Glomerular visceral epithelial cell (primary cell): ENCODE data around the gene GALNTL6.
A peak's percentile ranks its signal among the peaks of the same experiment; 100 is the strongest.
"Not testable (repeated sequence)": the region's sequence is repeated elsewhere in the genome, so short reads cannot be mapped to it uniquely, and the experiment has no call there.

Source experiments
- DNase-seq: peaks from one replicate; pipeline ENCODE4 v3.0.0-alpha.2; 2016; ENCODE audit errors: extremely low spot score

Gene GALNTL6

DNA sequence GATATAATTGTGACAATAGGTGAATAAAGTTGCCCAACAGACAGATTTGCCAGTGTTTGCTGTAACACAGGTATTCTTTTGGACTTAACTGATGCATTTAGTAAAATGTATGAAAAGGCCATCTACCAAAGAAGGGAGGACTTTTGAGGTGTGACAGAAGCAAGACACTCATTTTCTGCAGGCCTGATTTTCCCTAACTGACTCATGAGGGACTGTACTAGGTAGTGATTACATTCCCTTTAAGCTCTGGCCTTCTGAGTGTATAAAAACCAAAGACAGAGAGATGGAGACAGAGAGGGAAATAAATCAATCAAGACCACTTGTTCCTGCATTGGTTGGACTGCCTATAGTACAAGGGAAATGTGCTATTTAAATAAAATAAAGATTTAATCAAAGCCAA is 1204.6 kb downstream of the GALNTL6 start:
- no peak for DNase-seq

DNA sequence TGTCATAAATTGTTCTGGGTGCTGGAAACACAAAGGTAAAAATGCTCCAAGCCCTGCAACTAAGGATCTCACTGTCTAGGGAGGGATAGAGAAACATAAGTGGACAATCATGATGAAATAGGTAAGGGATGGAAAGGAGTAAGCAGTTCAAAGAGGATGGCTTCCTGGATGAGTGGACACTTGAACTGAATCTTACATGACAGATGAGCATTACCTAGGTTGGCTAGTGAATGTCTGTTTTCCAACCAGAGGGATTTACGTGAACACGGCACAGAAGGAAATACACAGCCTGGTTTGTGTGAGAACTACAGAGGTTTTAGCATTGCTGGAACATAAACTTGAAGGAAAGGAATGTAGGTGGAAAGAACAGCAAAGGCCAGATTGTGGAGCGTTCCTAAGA is 1205.2 kb downstream of the GALNTL6 start:
- no peak for DNase-seq

DNA sequence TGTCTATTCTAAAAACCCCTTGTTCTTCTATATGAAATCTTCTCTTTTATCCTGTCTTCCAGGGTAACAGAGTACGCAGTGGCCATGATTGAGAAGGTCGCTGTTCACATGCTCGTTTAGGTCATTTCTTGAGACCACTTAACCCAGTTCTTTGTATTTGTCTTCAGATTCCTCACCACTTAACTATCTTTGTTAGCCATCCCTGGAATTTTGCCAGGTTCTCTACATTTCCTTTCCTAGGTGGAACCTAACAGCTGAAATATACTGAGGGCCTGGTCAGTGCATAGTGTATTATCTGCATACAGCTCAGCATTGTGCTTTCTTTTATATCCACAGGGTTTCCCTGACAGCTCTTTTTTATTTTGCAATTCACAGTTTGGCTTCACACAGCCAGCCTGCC is 1206.5 kb downstream of the GALNTL6 start:
- DNase-seq = no peak

DNA sequence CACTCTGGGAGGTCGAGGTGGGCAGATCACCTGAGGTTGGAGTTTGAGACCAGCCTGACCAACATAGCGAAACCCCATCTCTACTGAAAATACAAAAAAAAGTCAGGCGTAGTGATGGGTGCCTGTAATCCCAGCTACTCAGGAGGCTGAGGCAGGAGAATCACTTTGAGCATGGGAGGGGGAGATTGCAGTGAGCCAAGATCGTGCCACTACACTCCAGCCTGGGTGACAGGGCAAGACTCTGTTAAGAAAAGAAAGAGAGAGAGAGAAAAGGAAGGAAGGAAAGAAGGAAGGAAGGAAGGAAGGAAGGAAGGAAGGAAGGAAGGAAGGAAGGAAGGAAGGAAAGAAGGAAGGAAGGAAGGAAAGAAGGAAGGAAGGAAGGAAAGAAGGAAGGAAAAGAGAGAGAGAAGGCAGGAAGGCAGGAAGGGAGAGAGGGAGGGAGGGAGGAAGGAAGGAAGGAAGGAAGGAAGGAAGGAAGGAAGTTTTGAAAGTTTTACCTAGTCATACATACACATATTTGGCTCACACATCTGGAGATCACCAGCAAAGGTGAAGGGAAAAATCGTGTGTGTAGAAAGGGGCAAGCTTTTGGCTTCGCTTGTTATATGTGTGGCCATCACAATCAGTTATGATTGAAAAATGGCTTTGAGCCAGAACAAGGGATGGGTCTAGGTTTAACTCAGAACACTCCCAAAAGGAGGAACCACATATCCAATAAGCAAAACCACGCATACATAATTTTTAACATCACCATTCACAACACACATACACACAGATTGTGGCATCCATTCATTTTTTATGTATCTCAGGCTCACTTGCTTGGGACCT is 1208.8 kb downstream of the GALNTL6 start:
- DNase-seq = not testable (repeated sequence)

DNA sequence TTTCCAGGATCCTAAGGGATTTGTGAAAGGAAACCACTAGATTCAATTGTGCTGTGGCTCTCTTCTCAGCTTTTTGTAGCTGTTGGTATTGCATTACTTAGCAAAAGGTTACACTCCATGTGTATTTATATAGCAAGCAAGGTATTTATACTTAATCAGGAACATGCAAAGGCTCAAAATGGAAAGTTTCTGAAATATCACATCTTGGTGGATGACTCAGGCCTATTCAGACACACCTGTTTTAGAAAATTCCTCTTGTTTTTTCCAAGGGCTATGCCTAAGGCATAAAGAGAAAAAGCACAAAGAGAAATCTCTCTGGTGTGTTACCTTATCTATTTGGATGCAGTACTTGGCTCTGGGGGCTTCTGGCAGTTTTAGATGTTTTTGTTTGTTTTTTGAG is 1211.0 kb downstream of the GALNTL6 start:
- DNase-seq = no peak

DNA sequence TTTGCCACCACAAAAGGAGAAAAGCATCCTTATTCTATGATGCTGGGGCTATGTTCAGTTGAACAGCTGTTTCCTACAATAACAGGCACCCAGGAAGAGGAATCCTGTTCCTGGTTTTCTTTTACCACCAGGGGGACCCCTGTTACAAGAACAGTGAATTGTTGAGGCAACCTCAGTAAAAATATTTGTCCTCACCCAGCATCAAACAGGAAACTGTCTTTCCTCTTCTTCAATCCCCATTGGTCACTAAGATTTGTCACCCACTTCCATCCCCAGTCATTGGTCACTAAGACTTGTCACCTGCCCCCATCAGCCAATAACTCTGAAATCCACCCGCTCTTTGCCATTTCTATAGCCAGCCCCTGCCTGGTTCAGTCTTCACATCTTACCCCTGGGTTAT is 1211.9 kb downstream of the GALNTL6 start:
- peak; percentile 77 for DNase-seq

DNA sequence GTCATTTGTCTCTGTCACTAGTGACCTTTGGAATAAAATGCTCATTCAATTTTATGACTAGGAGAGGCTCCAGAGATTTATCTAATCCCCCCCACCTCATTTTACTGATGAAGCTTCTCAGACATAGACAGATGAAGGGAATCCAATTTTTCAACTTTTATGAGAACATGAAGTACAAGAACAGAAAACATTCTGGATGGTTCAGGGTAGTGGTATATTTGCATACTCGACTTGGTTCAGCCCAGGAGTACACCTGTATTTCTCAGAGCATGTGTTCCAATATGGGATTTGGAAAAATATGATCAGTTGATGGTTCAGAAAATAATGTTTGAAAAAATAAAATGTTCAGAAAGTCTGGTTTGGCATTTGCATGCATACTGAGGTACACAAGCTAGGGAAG is 1224.0 kb downstream of the GALNTL6 start:
- DNase-seq = no peak

DNA sequence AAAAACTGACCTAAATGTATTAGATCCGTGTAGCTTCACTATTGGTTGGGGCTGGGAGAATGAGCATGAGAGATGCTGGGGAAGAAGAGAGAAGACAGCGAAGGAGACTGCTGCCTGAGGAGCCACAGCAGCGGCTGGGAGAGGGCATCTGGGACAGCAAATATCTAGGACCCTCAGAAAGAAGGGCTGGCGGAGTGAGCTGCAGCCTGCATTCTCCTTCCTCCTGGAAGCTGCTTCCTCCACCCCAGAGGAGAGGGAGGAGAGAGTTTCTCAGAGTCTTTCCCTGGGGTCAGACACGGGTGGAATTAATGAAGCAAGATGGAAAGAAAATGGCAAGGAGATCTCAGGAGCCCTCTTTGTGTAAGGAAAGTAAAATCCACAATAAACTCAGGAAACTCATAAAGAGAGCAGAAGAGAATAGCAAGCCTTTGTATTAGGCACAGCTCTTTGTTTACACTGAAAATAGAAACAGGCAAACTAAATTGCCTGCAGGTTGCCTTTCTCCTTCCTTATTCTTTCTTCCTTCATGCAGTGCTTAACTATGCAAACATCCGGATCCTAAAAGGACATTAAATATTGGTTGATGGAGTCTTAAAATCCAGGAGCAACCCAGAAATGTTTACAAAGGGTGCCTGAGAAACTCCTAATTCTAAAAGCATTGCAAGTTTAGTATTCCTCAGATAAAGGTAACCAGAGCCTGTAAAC is 1225.1 kb downstream of the GALNTL6 start:
- DNase-seq = no peak

DNA sequence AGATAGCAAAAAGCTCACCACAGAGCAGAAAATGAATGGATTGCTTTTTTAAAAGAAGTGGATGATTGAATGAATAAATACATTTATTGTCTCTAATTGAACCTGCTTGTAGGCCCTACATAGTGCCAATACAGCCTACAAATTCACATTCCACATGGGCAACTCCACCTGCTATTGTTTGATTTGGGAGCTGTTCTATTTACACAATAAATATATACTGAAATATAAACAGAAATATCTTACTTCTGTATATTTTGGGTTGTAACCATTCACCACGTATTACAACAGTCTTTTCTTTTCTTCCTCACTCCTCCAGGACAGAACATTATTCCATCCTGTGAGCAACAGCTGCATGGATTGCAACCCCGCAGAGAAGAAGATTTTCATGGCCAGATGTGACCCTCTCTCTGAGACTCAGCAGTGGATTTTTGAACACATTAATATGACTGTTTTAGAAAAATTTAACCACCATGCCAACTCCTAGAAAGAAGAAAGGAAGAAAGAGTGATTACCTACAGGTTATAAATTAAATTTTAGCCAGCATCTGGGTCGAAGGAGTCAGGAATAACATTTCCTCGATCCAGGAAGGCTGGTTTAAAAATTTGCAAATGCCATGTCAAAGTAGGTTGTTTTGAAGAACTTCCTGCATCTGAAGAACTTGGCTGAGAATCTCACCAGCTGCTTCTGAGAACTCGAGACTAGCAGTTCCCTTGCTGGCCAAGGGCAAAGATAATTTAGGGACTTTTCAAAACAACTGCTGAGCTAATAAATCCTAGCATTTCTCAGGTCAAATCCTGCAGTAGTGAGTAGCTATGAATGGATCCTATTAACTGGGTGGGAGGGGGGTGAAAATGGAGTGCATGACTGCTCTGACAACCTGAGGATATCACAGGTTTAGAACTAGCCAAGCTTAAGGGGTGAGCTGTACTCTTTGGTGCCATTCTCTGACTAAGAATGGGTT is 1226.7 kb downstream of the GALNTL6 start:
- DNase-seq = peak; percentile 64

DNA sequence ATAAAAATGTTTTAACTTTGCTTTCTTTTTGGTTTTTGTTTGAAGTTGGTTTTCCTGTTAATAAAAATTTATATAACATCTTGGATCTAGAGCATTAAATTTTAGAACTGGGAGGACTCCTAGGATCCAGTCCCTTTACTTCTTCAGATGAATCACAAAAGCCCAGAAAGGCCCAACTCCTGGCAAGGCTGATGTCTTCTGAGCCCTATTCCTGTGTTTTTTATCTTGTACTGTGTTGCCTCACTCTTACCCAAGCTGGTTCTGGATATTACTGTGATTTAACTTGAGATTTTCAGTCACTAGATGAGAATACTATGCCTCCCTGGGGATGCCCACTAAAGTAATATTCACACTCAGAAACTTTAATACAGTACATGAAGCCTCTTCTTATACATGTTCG is 1228.3 kb downstream of the GALNTL6 start:
- DNase-seq = no peak

DNA sequence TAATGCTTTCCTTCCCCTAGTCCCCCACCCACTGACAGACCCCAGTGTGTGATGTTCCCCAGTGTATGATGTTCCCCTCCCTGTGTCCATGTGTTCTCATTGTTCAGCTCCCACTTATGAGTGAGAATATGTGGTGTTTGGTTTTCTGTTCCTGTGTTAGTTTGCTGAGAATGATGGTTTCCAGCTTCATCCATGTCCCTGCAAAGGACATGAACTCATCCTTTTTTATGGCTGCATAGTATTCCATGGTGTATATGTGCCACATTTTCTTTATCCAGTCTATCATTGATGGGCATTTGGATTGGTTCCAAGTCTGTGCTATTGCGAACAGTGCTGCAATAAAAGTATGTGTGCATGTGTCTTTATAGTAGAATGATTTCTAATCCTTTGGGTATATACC is 1228.9 kb downstream of the GALNTL6 start:
- DNase-seq = not testable (repeated sequence)

DNA sequence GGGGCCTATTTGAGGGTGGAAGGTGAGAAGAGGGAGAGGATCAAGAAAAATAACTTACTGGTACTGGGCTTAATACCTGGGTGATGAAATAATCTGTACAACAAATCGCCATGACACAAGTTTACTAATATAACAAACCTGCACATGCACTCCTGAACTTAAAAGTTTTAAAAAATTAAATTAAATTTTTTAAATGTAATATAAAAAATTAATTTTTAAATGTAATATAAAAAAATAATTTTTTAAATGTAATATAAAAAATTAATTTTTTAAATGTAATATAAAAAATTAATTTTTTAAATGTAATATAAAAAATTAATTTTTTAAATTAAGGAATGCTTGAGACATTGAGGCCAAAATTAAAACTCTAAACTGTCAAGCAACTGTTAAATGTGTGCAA is 1231.1 kb downstream of the GALNTL6 start:
- DNase-seq = no peak

DNA sequence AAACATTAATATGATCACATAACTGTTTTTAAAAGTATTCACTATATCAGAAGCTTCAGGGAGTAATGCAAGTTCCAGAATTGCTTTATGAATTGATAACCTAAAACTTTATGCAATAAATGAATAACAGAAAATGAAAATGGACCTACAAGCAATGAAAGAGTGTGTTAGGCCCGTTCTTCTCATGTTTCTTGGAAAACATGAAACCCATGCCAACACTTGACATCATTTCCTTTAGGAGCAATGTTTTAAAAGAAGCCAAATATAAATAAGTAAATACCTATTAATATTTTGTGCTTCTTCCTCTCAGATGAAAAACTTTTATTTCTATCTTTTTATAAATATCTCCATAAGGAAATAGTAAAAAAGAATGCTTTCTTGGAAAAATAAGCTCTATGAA is 1232.4 kb downstream of the GALNTL6 start:
- no peak for DNase-seq

DNA sequence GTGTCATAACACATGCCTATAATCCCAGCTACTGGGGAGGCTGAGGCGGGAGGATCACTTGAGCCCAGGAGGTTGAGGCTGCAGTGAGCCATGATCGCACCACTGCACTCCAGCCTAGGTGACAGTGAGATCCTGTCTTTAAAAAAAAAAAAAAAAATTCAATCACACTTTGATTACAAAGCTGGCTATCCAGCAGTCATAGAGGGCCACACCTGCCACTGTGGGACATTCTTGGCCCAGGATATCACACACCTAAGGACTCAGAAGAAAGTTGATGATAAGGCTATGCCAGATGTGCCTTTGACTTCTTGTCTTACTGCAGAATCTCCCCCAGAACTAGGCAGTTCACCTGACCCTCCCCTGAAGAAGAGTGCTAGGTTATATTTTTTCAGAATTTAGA is 1232.9 kb downstream of the GALNTL6 start:
- DNase-seq = no peak

DNA sequence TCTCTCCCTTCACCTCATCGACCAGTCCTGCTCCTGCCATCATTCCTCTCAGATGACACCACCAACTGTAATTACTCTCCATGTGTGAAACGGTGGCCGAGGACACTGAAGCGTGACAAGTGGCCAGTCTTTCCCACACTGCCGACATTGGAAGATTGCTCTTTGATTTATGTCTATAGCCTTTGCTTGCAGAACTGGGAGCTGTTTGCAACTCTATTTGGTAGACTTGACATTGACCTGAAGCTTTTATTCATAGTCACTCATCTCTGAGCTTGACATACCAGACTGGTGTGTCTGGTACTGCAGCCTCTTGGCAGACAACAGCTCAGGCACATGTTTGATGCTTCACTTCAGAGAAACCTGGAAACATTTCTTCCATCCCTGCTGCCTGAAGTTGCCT is 1233.6 kb downstream of the GALNTL6 start:
- peak; percentile 96 for DNase-seq

DNA sequence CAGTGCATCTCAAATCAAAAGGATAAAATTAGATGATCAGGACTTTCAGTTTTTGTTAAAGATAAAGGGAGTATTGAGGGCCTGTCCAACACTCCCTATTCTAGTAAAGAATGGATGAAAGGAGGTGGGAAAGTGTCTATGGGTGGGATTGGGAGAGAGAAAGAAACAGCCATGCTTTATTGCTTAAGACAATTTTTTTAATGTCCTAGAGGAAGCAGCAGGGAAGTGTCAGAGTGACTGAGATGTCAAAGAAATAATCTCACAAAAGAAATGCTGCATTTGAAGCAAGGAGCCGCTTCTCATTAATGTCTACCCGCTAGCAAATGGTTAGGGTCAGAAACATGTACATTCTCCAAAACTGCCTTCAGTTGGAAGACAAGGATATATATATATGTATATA is 1238.0 kb downstream of the GALNTL6 start:
- no peak for DNase-seq

DNA sequence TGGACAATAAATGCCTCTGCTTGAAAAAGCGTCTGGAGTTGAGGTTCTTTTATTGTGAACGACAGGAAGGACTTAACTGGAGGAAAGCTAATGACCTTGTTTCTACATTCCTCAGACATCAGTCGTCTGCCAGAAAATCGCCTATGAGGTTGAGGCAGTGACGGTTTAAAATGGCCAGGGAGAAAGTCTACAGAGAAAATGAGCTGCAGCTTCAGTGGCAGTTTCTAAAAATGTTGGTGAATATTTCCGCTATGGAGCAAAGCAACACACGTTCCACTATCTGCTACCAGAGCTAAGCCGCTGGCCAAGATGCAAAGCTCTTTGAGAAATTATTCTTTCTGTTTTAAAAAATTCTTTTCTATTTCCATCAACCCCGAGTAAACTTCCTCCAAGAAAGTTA is 1238.5 kb downstream of the GALNTL6 start:
- DNase-seq = no peak

DNA sequence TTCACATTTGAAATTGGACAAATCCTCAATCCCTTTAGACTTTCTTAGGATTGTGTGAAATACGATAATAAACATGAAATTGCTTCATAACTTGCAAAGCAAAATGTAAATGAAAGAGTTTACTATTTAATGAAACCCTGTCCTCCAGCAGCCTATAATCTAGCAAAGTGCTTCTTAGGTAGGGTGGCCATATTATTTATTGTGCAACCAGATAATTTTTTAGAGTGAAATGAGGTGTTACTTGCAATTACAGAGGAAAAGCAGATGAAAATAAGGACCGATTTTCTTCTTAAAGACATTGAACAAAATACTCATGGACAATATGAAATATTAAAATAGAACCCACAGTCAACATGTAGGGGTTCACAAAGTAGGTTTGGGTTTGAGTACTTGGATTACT is 1239.2 kb downstream of the GALNTL6 start:
- DNase-seq = no peak

DNA sequence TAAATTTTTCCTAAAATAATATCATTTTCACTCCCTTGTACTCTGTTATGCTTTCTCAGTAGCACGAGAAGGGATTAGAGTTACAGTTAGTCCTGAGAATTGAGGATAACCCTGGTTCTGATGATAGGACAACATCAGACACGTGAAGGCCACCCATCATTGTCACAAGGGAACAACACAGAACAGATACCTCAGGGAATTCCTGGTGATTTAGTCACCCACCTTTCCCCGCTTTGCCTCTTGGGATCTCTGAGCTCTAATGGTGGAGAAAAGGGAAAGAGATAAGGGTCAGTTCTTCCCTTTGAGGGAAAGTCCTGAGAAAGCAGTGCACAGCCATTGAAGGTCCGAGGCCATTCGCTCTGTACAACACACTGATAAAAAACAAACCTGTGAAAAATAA is 1243.1 kb downstream of the GALNTL6 start:
- DNase-seq = no peak

DNA sequence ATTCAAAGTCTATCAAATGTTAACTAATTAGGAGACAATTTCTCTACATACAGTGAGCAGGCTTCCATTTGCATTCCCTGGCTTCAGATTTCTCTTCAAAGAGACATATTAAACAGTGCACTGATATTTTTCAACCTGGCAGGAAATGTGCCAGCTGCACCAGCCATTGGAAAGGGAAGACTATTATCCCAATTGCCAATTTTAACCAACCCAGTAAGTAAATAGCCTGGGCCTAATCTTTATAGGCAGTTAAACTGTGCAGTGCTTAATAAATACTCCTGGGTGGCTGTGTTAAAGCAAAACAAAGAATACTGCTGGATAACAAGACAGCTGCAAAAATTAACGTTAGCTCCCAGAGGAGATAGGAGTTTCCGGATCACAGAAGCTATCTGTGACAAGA is 1243.5 kb downstream of the GALNTL6 start:
- DNase-seq = no peak

DNA sequence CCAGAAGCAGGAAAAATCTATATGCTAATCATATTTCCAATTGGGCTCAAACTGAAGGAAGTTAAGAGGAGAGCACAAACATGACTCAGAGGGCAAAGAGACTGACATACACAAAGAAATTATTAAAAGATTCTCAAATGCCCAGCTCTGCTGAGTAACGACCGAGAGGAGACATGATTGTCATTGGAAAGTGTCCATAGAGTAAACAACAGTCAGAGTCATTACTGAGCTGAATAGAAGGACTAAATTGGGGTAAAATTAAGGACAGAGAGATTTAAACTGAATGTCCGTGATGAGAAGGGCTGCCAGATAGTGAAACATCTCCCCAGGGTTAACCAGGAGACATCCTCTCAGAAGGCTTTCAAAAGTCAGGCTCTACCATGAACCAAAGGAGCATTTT is 1244.2 kb downstream of the GALNTL6 start:
- peak; percentile 12 for DNase-seq

DNA sequence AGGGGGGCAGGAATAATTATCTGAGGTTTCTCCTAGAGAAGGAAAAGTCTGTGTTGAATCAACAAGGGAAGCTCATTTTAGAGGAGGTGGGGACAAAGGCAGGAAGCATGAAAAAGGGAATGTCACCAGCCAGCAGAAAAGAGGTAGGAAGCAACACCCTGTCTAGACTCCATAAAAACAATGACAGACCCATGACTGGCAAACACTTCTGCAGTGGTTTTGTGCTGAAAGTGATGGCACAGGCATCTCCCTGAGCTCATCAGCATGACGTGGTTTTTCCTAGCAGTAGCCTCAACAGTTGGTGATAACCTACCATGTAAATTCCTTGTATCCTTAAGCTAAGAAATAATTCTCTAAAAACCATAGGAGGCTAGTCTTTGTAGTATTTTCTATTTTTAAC is 1244.7 kb downstream of the GALNTL6 start:
- peak; percentile 29 for DNase-seq
